NCI-H2196 (cell line): ENCODE results near the gene PBX2.
"Not testable (repeated sequence)": the region's sequence is repeated elsewhere in the genome, so short reads cannot be mapped to it uniquely, and the experiment has no call there.

Source experiments
- DNase-seq: peaks from one replicate; lab custom pipeline; 2025; ENCODE audit not compliant: unreplicated experiment; lab: John Stamatoyannopoulos, UW

The PBX2 gene

DNA sequence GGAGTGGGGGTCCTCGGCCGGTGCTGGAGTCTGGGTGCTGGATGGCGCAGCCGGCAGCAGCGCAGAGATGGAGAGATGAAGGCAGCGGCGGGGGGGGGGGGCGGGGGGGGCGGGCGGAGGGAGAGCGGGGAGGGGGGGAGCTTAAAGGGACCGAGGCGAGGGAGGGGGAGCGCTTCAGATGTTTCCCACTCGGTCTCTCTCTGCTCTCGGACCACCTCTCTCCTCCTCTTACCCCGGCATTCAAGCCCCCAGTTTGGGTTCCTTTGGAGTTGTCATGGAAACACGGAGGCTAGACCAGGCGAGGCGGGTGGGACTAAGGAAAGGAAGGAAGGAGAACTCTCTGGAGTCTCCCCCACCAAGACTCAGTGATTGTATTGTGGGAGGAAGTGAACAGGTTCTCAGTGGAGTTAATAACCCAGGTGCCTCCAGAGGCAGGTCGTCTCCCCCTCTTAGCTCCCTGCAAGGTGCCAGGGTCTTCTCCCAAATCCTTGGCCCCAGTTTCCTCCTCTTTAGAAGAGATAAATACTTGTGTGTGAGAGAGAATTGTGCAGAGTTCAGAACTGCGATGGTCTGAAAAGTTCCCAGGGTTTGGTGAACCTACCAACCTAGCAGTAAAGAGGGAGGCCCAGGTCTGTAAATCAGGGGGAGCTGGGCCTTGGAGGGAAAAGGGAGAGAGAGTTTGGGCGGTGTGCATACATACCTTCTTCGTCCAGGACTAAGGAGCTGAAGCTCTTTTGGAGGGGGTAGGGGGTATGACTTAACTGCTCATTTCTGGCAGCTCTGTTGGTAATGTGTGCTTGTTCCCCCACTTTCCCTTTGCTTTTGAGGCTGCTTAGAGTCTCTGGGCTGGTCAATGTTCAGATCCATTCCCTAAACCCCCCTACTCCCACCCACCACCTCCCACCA, 37.9 kb downstream of the PBX2 start, which contains the start of gene PRRT1:
TSS of gene PRRT1 (minus strand) at position 77 of the 906 bp plus-strand sequence. CDS start 112 bp downstream, outside the sequence.
- DNase-seq: no peak

DNA sequence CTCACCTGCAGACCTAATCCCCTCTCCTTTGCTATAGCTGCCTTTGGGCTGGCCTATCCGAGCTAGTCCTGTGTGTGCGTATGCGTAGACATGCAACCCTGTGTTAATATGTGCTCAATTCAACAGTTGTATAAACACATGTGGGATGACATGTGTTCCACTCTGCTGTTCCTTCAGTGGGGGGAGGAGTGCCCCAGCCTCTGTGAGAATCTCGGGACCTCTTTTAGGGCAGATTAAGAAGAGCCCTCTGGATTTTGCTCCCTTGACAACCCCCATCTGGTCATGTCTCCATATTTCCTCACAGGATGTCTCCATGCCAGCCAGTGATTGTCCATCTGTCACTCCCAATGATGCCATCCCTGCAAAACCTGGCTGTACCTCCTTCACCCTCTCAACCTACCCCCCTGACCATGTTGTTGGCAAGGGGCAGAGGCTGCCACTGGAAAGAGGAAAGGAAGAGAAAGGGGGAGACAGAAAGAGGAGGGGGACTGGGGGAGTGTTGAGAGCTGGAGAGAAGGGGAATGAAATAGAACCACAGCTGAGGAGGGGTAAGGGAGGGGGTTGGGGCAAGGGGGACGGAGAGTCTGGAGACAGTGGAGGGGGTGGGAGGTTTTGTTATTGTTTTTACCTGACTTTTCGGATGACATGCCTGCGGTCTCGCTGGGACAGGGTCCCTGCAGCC, 38.7 kb downstream of the PBX2 start:
- DNase-seq: no peak

DNA sequence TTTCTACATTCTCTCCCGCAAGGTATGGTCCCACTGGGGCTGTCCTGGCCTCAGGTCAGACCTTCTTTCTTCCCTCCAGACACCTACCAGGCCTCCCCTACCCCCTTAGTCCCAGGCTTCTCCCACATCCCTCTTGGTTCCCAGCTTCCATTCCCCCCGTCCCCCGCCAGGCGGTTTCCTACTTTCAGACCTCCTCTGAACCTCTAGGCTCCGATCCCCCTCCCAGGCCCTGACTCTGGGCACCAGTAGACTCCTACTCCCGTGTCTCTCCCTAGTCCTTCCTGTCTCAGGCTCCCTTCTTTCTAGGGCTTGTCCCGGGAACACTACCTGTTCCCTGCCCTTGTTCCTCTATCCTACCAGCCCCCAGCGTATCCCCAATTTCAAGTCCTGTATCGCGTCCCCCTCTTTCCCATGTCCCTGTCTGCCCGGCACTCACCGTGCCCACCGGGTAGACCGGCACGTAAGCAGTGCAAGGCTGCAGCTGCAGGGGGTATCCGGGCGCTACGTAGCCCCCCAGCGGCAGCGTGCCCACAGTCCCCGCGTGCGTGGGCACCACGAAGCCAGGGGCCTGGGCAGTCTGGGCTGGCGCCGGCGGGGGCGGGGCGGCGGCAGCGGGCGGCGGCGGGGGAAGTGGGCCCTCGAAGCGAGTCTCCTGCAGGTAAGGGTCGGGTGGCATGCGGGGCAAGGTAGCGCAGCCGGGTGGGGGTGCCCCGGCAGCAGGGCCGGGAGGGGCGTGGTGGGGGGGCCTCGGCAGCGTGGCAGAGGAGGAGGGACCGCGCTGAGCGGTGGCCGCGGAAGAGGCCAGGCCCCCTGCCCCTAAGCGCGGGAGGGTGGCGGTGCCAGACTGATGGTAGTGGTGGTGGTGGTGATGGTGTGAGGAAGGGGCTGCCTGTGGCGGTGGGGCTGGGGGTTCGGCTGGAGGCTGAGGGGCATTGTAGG, 39.8 kb downstream of the PBX2 start:
- no peak for DNase-seq

DNA sequence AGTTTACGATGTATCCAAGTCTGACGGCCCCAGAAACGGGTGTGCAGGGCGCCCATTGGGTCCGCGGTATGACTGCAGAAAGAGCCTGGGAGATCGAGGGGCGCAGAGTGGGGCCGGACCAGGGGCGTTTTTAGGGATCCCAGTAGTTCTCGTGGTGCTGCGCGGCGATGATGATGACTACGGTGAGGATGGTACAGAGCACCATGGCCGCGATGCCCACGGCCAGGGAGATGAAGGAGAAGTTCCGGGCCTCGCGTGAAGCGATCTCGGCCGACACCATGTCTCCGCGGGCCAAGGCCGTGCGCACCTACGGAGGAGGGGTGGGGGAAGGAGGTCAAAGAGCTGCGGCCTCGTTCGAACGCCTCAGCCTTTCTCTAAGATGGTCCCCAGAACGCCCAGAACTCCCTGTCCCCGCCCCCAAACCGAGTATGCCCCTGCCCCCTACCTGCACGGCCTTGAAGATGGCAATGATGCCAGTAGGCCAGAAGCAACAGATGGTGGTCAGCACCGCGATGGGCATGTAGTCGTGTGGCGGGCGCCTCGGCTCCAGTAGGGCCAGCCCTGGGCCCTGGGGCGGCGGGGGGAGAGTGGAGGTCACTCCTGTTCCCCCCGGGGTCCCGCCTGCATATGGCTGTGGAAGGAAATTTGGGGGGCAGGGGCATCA, 40.8 kb downstream of the PBX2 start:
- DNase-seq: no peak

DNA sequence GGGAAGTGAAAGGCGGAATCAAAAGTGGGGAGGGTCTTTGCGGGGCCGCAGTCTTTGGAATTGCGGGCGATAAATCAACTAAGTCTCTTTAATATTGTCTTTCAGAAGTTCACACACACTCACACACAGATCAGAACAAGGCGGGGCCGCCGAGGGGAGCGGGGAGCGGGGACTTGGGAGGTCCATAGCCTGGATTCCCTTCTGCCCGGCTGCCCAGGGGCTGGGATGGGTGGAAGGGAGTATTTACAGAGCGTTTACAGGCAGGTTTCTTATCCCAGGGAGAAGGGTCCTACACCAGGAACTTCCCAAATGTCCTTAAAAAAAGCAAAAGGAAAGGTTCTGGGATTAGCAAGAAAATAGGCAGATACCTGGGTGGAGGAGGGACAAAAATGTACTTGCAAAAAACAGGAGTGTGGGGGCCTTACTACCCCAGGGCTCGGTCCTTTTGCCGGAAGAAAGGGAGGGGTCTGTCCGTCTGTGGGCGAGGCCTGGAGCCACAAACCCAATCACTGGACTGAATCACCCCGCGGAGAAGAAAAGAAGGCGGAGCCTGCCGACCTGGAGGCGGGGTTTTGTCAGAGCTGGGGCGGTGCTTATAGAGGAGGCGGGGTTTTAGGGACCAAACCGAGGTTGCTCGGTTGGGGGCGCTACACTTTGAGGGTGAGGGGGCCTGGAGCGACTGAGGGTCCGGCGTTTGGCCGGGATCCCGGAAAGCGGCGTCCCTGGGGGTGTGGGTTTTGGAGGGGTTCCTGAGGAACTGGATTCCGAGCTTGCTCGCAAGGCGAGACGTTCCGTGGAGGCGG, 41.5 kb downstream of the PBX2 start:
- no peak for DNase-seq

DNA sequence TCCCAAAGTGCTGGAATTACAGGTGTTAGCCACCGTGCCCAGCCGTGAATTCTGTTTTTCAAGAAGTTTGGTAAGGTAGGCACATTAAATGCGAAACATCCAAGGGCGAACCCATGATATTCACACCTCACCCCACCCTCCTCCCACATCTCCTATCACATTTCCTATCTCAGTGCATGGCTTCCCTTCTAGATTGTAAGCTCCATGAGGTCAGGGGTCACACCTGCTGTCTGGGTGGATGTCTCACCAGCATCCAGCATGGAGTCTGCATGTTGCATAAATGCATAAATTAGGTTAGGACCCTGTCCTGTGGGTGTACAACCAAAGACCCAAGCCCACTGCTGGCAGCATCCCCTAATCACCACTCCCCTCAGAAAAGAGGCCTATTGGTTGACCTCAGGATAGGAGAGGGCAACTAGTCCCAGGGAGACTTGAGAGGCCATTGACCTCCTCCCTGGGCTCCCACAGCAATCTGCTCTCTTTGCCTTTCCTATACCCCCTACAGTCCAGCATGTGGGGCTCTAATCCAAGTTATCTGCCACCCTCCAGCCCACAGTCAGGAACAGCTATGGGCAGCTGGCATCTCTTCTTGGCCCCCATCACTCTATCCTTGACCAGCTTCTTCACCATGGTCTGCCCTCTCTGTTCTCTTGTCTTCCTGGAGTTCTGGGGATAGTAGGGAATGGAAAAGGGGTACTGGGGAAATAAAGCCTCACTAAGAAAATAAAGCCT, 42.4 kb downstream of the PBX2 start:
- DNase-seq: no peak

DNA sequence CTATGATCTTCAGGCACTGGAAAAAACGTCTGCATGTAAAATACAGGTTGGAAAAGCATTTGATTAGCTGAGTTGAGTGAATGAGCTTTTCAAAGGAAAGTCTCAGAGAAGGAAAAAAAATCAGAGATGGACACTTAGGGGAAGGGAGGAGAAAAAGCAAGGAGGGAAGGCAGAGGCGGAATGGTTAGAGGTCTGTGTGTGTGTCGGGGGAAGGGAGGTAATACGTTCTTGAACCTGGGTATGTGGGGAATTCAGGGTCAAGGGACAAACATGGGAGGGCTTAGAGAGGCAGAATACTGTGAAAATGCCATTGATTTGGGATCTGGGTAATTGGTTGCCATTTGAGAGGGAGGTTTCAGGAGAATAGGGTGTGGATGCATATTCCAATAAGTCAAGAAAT, 43.3 kb downstream of the PBX2 start:
- no peak for DNase-seq

DNA sequence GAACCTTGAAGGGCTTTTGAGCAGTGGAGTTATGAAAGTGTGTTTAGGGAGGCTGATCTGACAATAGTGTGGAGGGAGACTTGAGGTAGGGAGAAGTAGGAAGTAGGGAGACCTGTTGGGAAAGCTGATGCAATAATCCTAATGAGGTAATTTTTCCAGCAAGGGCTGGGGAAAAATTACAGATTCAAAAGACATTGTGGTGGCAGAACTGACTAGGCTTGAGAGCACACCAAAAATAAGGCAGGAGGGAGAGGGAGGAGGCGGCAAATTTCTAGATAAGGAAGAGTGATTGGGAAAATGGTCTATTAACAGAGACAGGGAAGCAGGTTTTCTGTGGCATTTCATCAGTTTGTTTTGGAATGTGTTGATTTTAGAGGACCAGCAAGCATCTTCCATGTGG, 43.7 kb downstream of the PBX2 start:
- no peak for DNase-seq

DNA sequence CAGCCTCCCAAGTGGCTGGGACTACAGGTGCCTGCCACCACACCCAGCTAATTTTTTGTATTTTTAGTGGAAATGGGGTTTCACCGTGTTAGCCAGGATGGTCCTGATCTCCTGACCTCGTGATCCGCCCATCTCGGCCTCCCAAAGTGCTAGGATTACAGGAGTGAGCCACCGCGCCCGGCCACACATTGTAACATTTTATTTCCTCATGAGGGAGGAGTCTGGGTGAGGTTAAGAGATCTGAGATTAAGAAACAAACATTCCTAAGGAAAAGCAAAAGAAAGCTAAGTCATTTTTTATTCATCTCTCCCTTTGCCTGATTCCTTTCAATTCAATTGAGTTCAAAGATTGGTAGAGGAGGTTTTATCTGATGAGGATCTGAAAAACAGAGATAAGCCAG, 45.8 kb downstream of the PBX2 start:
- not testable (repeated sequence) for DNase-seq

DNA sequence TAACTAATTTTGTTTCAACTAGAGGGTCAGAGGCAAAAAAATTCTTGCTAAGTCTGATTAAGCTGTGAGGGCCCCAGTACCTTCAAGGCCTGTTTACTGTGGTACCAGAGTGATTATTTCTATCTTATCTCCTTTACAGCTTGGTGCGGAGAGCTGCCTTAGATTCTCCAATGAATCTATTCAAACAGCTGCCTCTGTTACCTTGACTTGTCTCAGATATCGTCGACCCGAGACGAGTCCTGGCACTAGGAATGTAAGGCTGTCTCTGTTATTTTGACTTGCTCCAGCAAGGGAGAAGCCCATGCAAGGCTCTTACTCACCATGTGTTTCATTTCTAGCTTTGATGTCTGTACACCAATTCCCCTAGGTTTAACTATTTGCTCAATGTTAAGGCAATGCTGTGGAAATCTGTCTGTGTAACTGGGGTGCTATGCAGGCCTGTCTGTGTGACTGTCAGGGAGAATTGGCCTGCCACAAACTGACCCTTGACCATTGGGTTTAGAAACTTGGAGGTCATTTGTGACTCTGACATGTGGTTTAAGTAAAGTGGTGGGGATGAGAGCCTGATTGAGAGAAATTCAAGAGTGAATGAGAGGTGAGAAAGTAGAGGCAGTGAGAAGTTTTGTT, 49.5 kb downstream of the PBX2 start:
- no peak for DNase-seq

DNA sequence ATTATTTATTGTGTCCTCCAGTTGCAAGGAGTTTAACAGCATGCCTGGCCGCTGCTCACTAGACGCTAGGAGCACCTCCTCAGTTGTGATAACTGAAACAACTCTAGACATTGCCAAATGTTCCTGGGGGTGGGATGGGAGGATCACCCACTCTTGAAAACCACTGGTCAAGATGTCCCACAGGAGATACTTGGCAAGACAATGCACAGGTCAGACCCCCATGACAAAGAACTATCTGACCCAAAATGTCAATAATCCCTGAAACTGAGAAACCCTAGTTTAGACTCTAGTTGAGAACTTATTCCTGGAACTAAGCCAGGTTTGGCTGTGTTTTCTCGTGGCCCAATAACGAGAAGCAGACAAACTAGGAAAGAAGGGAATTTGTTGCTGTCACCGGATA, 50.4 kb downstream of the PBX2 start:
- DNase-seq: no peak

DNA sequence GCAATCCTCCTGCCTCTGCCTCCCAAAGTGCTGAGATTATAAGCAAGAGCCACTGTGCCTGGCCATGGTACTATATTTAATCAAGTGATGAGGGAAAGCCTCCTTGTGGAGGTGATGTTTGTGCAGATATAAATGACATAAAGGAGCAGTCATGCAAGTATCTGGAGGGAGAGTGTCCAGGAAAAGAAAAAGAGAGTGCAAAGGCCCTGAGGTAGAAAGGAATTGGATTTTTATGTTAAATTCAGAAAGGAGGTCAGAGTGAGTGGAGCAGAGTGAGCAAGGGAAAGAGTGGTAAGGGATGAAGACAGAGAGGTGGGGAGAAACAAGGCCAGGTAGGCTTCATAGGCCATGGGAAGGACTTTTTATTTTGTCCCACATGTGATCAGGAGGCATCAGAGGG, 52.5 kb downstream of the PBX2 start:
- DNase-seq: no peak
